ENCODE results near the gene RAF1. TPM values are rescaled to one million over a fixed set of nuclear protein-coding genes. Genes with fewer than 3 reads are reported as not detected.

RAF1 gene
- total and polyA plus RNA-seq, 2 experiments from 2014 or later, result 39.5 to 123 TPM

DNA sequence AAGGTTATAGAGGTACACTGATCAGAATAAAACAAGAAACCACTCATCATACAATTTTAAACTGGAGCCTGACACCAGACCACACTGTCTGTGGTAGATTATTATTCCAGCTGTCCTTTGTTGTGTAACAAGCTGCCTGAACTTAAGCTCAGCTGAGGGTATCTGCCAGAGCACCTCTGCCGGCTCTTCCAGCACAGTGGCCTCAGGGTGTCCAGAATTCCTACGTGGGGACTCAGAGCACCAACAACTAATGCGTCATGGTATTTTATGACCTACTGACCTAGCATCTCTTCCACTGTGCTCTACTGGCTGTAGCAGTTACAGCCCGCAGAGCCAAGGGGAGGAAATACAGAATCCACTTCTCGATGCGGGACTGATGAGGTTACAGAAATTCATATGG, 15.6 kb upstream of the RAF1 start:
- H3K36me3 Mint-ChIP-seq (ENCODE audit: low read depth), result no peaks in the 10 kb centered on the region
- no peak overlapping the region; the same call in 1 of the 2 replicates for H2AFZ ChIP-seq
- no peaks in the 10 kb centered on the region for H3F3A ChIP-seq (replicated peaks; ENCODE audit: low read depth)
- TF ChIP-seq ZNF114 (CRISPR knock-in tag; IDR thresholded peaks at IDR 0.05) (no peak), NANOG (IDR thresholded peaks at IDR 0.05; ENCODE audit: borderline replicate concordance) (no peak), POLR2AphosphoS5 (IDR thresholded peaks at IDR 0.05; ENCODE audit: low read depth) (no peak), EZH2 (IDR thresholded peaks at IDR 0.05; ENCODE audit: low read depth, unreplicated experiment) (no peak), ZNF331 (CRISPR knock-in tag; IDR thresholded peaks at IDR 0.05; ENCODE audit: low read depth) (no peak), CREB1 (CRISPR knock-in tag; IDR thresholded peaks at IDR 0.05; ENCODE audit: low read depth) (no peak), EZH2phosphoT487 (IDR thresholded peaks at IDR 0.05; ENCODE audit: unreplicated experiment) (no peak), STAT1 (IDR thresholded peaks at IDR 0.05; ENCODE audit: unreplicated experiment) (no peak), JUNB (IDR thresholded peaks at IDR 0.05; ENCODE audit: unreplicated experiment) (no peak)
- TF ChIP-seq, protein P1, sequence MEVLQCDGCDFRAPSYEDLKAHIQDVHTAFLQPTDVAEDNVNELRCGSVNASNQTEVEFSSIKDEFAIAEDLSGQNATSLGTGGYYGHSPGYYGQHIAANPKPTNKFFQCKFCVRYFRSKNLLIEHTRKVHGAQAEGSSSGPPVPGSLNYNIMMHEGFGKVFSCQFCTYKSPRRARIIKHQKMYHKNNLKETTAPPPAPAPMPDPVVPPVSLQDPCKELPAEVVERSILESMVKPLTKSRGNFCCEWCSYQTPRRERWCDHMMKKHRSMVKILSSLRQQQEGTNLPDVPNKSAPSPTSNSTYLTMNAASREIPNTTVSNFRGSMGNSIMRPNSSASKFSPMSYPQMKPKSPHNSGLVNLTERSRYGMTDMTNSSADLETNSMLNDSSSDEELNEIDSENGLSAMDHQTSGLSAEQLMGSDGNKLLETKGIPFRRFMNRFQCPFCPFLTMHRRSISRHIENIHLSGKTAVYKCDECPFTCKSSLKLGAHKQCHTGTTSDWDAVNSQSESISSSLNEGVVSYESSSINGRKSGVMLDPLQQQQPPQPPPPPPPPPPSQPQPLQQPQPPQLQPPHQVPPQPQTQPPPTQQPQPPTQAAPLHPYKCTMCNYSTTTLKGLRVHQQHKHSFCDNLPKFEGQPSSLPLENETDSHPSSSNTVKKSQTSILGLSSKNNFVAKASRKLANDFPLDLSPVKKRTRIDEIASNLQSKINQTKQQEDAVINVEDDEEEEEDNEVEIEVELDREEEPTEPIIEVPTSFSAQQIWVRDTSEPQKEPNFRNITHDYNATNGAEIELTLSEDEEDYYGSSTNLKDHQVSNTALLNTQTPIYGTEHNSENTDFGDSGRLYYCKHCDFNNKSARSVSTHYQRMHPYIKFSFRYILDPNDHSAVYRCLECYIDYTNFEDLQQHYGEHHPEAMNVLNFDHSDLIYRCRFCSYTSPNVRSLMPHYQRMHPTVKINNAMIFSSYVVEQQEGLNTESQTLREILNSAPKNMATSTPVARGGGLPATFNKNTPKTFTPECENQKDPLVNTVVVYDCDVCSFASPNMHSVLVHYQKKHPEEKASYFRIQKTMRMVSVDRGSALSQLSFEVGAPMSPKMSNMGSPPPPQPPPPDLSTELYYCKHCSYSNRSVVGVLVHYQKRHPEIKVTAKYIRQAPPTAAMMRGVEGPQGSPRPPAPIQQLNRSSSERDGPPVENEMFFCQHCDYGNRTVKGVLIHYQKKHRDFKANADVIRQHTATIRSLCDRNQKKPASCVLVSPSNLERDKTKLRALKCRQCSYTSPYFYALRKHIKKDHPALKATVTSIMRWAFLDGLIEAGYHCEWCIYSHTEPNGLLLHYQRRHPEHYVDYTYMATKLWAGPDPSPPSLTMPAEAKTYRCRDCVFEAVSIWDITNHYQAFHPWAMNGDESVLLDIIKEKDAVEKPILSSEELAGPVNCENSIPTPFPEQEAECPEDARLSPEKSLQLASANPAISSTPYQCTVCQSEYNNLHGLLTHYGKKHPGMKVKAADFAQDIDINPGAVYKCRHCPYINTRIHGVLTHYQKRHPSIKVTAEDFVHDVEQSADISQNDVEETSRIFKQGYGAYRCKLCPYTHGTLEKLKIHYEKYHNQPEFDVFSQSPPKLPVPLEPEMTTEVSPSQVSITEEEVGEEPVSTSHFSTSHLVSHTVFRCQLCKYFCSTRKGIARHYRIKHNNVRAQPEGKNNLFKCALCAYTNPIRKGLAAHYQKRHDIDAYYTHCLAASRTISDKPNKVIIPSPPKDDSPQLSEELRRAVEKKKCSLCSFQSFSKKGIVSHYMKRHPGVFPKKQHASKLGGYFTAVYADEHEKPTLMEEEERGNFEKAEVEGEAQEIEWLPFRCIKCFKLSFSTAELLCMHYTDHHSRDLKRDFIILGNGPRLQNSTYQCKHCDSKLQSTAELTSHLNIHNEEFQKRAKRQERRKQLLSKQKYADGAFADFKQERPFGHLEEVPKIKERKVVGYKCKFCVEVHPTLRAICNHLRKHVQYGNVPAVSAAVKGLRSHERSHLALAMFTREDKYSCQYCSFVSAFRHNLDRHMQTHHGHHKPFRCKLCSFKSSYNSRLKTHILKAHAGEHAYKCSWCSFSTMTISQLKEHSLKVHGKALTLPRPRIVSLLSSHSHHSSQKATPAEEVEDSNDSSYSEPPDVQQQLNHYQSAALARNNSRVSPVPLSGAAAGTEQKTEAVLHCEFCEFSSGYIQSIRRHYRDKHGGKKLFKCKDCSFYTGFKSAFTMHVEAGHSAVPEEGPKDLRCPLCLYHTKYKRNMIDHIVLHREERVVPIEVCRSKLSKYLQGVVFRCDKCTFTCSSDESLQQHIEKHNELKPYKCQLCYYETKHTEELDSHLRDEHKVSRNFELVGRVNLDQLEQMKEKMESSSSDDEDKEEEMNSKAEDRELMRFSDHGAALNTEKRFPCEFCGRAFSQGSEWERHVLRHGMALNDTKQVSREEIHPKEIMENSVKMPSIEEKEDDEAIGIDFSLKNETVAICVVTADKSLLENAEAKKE (CRISPR knock-in tag; IDR thresholded peaks at IDR 0.05), result no peak
- TF ChIP-seq, protein P2, sequence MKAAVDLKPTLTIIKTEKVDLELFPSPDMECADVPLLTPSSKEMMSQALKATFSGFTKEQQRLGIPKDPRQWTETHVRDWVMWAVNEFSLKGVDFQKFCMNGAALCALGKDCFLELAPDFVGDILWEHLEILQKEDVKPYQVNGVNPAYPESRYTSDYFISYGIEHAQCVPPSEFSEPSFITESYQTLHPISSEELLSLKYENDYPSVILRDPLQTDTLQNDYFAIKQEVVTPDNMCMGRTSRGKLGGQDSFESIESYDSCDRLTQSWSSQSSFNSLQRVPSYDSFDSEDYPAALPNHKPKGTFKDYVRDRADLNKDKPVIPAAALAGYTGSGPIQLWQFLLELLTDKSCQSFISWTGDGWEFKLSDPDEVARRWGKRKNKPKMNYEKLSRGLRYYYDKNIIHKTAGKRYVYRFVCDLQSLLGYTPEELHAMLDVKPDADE (IDR thresholded peaks at IDR 0.05), result no peak
- TF ChIP-seq, protein P3, sequence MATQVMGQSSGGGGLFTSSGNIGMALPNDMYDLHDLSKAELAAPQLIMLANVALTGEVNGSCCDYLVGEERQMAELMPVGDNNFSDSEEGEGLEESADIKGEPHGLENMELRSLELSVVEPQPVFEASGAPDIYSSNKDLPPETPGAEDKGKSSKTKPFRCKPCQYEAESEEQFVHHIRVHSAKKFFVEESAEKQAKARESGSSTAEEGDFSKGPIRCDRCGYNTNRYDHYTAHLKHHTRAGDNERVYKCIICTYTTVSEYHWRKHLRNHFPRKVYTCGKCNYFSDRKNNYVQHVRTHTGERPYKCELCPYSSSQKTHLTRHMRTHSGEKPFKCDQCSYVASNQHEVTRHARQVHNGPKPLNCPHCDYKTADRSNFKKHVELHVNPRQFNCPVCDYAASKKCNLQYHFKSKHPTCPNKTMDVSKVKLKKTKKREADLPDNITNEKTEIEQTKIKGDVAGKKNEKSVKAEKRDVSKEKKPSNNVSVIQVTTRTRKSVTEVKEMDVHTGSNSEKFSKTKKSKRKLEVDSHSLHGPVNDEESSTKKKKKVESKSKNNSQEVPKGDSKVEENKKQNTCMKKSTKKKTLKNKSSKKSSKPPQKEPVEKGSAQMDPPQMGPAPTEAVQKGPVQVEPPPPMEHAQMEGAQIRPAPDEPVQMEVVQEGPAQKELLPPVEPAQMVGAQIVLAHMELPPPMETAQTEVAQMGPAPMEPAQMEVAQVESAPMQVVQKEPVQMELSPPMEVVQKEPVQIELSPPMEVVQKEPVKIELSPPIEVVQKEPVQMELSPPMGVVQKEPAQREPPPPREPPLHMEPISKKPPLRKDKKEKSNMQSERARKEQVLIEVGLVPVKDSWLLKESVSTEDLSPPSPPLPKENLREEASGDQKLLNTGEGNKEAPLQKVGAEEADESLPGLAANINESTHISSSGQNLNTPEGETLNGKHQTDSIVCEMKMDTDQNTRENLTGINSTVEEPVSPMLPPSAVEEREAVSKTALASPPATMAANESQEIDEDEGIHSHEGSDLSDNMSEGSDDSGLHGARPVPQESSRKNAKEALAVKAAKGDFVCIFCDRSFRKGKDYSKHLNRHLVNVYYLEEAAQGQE (IDR thresholded peaks at IDR 0.05; ENCODE audit: unreplicated experiment), result no peak
- TF ChIP-seq, protein P4, sequence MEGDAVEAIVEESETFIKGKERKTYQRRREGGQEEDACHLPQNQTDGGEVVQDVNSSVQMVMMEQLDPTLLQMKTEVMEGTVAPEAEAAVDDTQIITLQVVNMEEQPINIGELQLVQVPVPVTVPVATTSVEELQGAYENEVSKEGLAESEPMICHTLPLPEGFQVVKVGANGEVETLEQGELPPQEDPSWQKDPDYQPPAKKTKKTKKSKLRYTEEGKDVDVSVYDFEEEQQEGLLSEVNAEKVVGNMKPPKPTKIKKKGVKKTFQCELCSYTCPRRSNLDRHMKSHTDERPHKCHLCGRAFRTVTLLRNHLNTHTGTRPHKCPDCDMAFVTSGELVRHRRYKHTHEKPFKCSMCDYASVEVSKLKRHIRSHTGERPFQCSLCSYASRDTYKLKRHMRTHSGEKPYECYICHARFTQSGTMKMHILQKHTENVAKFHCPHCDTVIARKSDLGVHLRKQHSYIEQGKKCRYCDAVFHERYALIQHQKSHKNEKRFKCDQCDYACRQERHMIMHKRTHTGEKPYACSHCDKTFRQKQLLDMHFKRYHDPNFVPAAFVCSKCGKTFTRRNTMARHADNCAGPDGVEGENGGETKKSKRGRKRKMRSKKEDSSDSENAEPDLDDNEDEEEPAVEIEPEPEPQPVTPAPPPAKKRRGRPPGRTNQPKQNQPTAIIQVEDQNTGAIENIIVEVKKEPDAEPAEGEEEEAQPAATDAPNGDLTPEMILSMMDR (conservative IDR thresholded peaks at IDR 0.05; ENCODE audit: low read depth in 2 of 2), result no peak
- H3K27me3 ChIP-seq (ENCODE audit: insufficient read depth), result no peaks in the 10 kb centered on the region
- ATAC-seq (no peak), DNase-seq (ENCODE audit: low spot score) (no peak)
- no peak overlapping the region for H3K27ac ChIP-seq (ENCODE audit: low read depth)
- H3K4me1 Mint-ChIP-seq, result peaks cover 22% of the 10 kb centered on the region
- no peaks in the 10 kb centered on the region for H3K4me1 ChIP-seq (ENCODE audit: insufficient read depth)
- H3K9me3 Mint-ChIP-seq, result no peaks in the 10 kb centered on the region
- no peak overlapping the region for H3K4me2 ChIP-seq
- H3K36me3 ChIP-seq (ENCODE audit: insufficient read depth), result no peaks in the 10 kb centered on the region
- H3K4me3 ChIP-seq, result no peak overlapping the region
- H3K27ac Mint-ChIP-seq, result no peak overlapping the region
- peaks cover 11% of the 10 kb centered on the region for H3K27me3 Mint-ChIP-seq (ENCODE audit: insufficient read depth, low read depth, poor library complexity)
- H4K20me1 ChIP-seq (replicated peaks; ENCODE audit: insufficient read depth), result no peaks in the 10 kb centered on the region
- H3K9me2 ChIP-seq (ENCODE audit: insufficient read depth), result no peaks in the 10 kb centered on the region
- H3K4me3 Mint-ChIP-seq, result no peak overlapping the region
- H3K79me2 ChIP-seq (replicated peaks; ENCODE audit: insufficient read depth), result no peaks in the 10 kb centered on the region
